KG1 (cell line): ENCODE results near the gene TSPAN5.

Experiments used
- DNase-seq: peaks from one replicate; lab custom pipeline; 2025; lab: John Stamatoyannopoulos, UW

Gene TSPAN5

GRCh38 chr4:98585596-98585995 is 72.8 kb downstream of the TSPAN5 start:
- no peak for DNase-seq

GRCh38 chr4:98584265-98584664 is 74.1 kb downstream of the TSPAN5 start:
- DNase-seq: no peak

GRCh38 chr4:98583265-98583664 is 75.1 kb downstream of the TSPAN5 start:
- no peak for DNase-seq

GRCh38 chr4:98581126-98581525 is 77.3 kb downstream of the TSPAN5 start:
- no peak for DNase-seq

DNA sequence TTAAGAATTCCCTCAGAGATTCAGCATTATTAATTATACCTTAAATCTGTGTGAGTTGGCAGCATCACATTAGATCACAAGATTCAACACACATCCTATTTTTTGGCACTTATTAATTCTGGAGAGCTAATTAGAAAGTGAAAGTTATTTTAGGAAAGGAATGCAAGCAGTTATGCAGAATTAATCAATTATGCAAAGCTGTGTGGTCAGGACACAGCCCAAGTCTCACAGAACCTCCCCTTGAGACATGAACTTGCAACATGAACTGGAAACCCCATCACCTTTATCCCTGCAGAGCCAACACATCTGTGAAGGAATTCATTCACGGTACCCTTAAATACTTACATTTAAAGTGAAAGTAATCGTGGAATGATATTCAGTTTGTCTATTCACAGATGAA is 80.5 kb downstream of the TSPAN5 start:
- no peak for DNase-seq

GRCh38 chr4:98574816-98575215 is 83.6 kb downstream of the TSPAN5 start:
- no peak for DNase-seq

- no peak for DNase-seq
Observed at GRCh38 chr4:98573791-98574190, 84.6 kb downstream of the TSPAN5 start.

GRCh38 chr4:98572697-98573096 is 85.7 kb downstream of the TSPAN5 start:
- no peak for DNase-seq

DNA sequence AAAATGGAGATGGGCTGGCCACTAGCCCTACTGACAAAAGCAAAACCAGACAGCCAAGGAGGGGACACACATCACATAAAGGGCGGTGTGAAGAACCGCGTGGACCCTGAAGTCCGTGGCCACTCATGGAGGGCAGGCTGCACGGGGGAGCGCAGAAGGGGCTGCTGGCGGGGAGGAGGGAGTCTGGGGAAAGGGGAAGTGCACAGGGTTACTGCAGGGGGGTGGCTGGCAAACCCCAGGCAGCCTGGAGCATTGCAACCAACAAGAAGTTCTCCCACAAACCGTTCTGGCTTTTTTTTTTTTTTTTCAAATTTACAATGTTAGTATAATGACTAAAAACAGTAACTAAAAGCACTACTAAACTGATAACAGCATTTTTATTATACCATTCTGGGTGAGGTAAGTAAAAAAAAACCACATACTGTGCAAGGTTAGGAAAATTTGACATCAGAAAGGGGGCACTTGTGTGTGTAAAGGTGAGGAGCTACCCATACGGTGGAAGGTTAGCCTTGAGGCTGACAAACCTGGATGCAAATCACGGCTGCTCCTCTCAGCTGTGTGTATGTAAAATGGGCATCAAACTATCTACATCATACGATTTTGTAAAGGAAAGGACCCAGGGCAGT is 87.1 kb downstream of the TSPAN5 start:
- DNase-seq: no peak

DNA sequence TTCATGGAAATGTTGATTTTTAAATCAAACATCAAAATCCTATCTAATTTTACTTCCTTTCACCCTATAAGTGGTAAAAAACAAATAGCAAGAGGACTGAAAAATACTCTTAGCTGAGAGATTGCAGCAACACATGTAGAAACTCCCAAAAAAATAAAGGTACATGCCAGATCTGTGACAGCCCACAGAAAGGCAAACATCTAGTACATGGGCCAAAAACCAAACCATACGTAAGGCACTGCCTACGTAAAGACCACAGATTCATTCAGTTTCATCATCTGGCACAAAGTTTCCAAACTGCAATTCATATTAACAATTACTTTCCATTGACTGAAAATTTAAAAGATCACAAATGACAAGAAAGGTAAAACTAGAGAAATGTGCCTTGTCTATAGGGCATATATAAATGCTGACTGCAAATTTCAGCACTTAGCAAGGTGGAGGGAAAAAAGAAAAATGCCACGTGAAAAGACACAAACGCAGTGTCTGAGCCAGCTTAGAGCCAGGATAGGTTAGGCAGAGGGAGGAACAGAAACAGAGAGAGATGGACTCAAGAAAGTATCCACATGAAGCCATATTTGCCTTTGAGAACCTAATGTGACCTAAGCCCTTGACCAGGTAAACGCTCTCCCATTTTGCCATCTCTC is 88.1 kb downstream of the TSPAN5 start:
- no peak for DNase-seq

GRCh38 chr4:98568941-98569663 is 89.3 kb downstream of the TSPAN5 start:
- DNase-seq: no peak

GRCh38 chr4:98567611-98568010 is 90.8 kb downstream of the TSPAN5 start:
- DNase-seq: no peak

DNA sequence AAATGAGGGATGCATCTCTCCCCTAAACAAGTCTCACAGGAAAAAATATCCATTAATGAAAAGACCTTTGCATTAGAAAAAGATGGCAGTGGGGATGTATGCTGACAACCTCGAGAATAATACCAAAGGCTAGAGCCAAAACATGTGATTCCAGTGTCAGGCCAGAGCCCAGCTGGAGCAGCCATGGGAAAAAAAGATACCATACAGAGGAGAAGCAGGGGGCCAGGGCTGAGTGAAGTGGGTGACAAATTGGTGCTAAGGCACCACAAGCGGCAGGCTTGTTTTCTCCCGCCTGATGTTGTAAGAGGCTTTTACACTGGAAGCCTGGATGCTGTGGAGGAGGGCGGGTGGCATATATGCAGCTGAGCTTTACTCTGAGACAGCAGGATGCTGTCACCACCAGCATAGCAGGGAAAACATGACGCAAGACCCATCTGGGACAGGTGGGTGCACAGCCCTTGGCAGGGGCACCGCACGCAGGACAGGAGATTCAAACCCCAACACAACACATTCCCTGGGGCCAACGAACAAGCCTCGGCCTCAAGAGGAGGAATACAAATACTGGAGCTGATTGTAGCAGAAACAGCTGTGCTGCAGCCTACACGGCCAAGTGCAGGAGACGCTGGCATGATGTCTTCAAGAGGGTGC is 91.9 kb downstream of the TSPAN5 start:
- no peak for DNase-seq

- no peak for DNase-seq
Observed at GRCh38 chr4:98565681-98566301, 92.6 kb downstream of the TSPAN5 start.

GRCh38 chr4:98564852-98565251 is 93.6 kb downstream of the TSPAN5 start:
- no peak for DNase-seq

- no peak for DNase-seq
Observed at GRCh38 chr4:98560321-98560720, 98.1 kb downstream of the TSPAN5 start.

- no peak for DNase-seq
Observed at GRCh38 chr4:98558471-98559169, 99.8 kb downstream of the TSPAN5 start.

- no peak for DNase-seq
Observed at GRCh38 chr4:98557194-98557892, 101.1 kb downstream of the TSPAN5 start.

GRCh38 chr4:98556451-98556850 is 102.0 kb downstream of the TSPAN5 start:
- DNase-seq: no peak

- no peak for DNase-seq
Observed at GRCh38 chr4:98555798-98556445, 102.5 kb downstream of the TSPAN5 start.
